Panc1 (cell line): ENCODE measurements around the gene TRAPPC12. TPM values are rescaled to one million over a fixed set of nuclear protein-coding genes. Genes with fewer than 3 reads are reported as not detected.

Experiments used
- ATAC-seq: fragments of 200-7000 bp; cut with Tn5 transposase; 2 replicates; pipeline ENCODE4 v1.9.1; 2020; ENCODE audit warnings: mild to moderate bottlenecking, moderate library complexity
- BruUV-seq: library from RNA; stranded (reverse); fragments of 400-500 nt; replicated peaks from 2 replicates; lab custom pipeline; 2021; lab: Mats Ljungman, UMichigan
- CTCF ChIA-PET: fragments of 300-600 bp; sonication (Branson Sonifier 250); formaldehyde crosslinking; loops from one replicate; lab custom pipeline; 2022; ENCODE audit warnings: antibody characterized with exemption; lab: Charles Lee
- POLR2A ChIA-PET: fragments of 300-600 bp; sonication (Branson Sonifier 250); formaldehyde crosslinking; loops from one replicate; lab custom pipeline; 2022; ENCODE audit warnings: antibody characterized with exemption; lab: Charles Lee
- DNase-seq: peaks from one replicate; pipeline ENCODE4 v3.0.0-alpha.2; 2010; ENCODE audit warnings: low read depth, low spot score
- H3K27ac ChIP-seq: 2 replicates; pipeline ENCODE4 v1.5.1; 2011; ENCODE audit warnings: mild to moderate bottlenecking, low read length, inconsistent platforms
- H3K27me3 ChIP-seq: fragments of 200-500 bp; sonication (Bioruptor generic); 2 replicates; pipeline ENCODE4 v1.6.0; 2014; ENCODE audit warnings: low read length, inconsistent platforms; ENCODE audit not compliant: control insufficient read depth, insufficient read depth
- H3K36me3 ChIP-seq: fragments of 200-500 bp; sonication (Bioruptor generic); 2 replicates; pipeline ENCODE4 v1.5.1; 2014; ENCODE audit warnings: inconsistent platforms, mild to moderate bottlenecking, low read length, moderate library complexity; ENCODE audit not compliant: control insufficient read depth, insufficient read depth
- H3K4me1 ChIP-seq: 2 replicates; pipeline ENCODE4 v1.5.1; 2011; ENCODE audit warnings: inconsistent platforms, mild to moderate bottlenecking, low read length, moderate library complexity; ENCODE audit not compliant: control insufficient read depth, insufficient read depth
- H3K4me3 ChIP-seq, 2 experiments: 2 replicates each; pipeline ENCODE4 v1.5.1; 2011 to 2012; ENCODE audit warnings: low read depth in 2 of 2, low read length in 2 of 2, mild to moderate bottlenecking in 2 of 2, inconsistent platforms in 1 of 2, moderate library complexity in 1 of 2
- H3K9me3 ChIP-seq: fragments of 200-500 bp; sonication (Bioruptor generic); 2 replicates; pipeline ENCODE4 v1.5.1; 2014; ENCODE audit warnings: low read depth, mild to moderate bottlenecking, inconsistent platforms, low read length, moderate library complexity; ENCODE audit not compliant: control insufficient read depth, insufficient read depth
- CTCF ChIP-seq: fragments of 450-650 bp; IDR thresholded peaks from 2 replicates; pipeline ENCODE4 v1.5.1; 2017; ENCODE audit warnings: mild to moderate bottlenecking
- POLR2AphosphoS5 ChIP-seq: IDR thresholded peaks from 2 replicates; pipeline ENCODE4 v1.6.1; 2012; ENCODE audit warnings: mild to moderate bottlenecking, low read depth, low read length, moderate library complexity
- REST ChIP-seq, 2 experiments: IDR thresholded peaks; 2 replicates each; pipeline ENCODE4 v1.6.1; 2011 to 2012; ENCODE audit warnings: low read depth in 2 of 2, control low read depth in 1 of 2, low read length in 1 of 2, mild to moderate bottlenecking in 1 of 2, moderate library complexity in 1 of 2; ENCODE audit not compliant: insufficient read depth in 1 of 2
- SIN3A ChIP-seq: IDR thresholded peaks from 2 replicates; pipeline ENCODE4 v1.6.1; 2012; ENCODE audit warnings: low read depth, mild to moderate bottlenecking, low read length, moderate library complexity, borderline replicate concordance; ENCODE audit not compliant: insufficient read depth
- TCF7L2 ChIP-seq: IDR thresholded peaks from 2 replicates; pipeline ENCODE4 v1.6.1; 2011; ENCODE audit warnings: mild to moderate bottlenecking, low read depth, low read length, inconsistent platforms
- in situ Hi-C: cut with HindIII; loops from 2 replicates; pipeline ENCODE4 v1.10.0; 2016; ENCODE audit warnings: low sequenced_read_pairs, low pct_unique_long_range_greater_than_20kb
- intact Hi-C: fragments of 100-400 bp; cut with micrococcal nuclease; formaldehyde crosslinking; loops from one replicate; pipeline ENCODE4 v1.10.0; 2022; ENCODE audit not compliant: unreplicated experiment
- total RNA-seq: library from RNA; stranded (reverse); gene quantifications from one replicate; pipeline ENCODE4 v1.2.1, GENCODE V29; 2021; ENCODE audit not compliant: unreplicated experiment

TRAPPC12 gene
- total RNA-seq, 1 experiment from 2014 or later = 78.7 TPM

GRCh38 chr2:3430172-3430571, 50.7 kb downstream of the TRAPPC12 start:
- ATAC-seq = no peak
- POLR2A ChIA-PET = no interaction called here
- Histone ChIP-seq H3K27ac (no peak overlapping the region), H3K4me3 (no peak overlapping the region), H3K4me1 (no peaks in the 10 kb centered on the region), H3K9me3 (no peaks in the 10 kb centered on the region), H3K36me3 (peaks cover 16% of the 10 kb centered on the region), H3K27me3 (no peaks in the 10 kb centered on the region)
- CTCF ChIA-PET = no interaction called here
- intact Hi-C loops = no loop called here
- DNase-seq = no peak
- TF ChIP-seq POLR2AphosphoS5 (no peak), SIN3A (no peak), CTCF (no peak), REST (IDR thresholded peaks at IDR 0.05; ENCODE audit: insufficient read depth in 1 of 2, low read depth in 2 of 2, low read length in 1 of 2) (no peak), TCF7L2 (no peak)
- no TSS peak for BruUV-seq
- in situ Hi-C loops = no loop called here

- TF ChIP-seq SIN3A = no peak
- no peak for TF ChIP-seq REST (IDR thresholded peaks at IDR 0.05; ENCODE audit: insufficient read depth in 1 of 2, low read depth in 2 of 2, low read length in 1 of 2)
- TF ChIP-seq POLR2AphosphoS5 = no peak
- no peak for TF ChIP-seq TCF7L2
- TF ChIP-seq CTCF = no peak
- Histone ChIP-seq H3K36me3 (peaks cover 14% of the 10 kb centered on the region), H3K4me1 (no peaks in the 10 kb centered on the region), H3K27ac (no peak overlapping the region), H3K4me3 (no peak overlapping the region), H3K9me3 (no peaks in the 10 kb centered on the region), H3K27me3 (no peaks in the 10 kb centered on the region)
- BruUV-seq = no TSS peak
- ATAC-seq (no peak), DNase-seq (no peak)
- POLR2A ChIA-PET = no interaction called here
- CTCF ChIA-PET = no interaction called here
- intact Hi-C loops (no loop called here), in situ Hi-C loops (no loop called here)
These were observed 51.4 kb downstream of the TRAPPC12 start for GRCh38 chr2:3430740-3431490.
